Activated T-cell treated with anti-CD3 and anti-CD28 coated beads, Interleukin-2, amount 50 U/mL, for 4 hours (primary cell): ENCODE results near the gene RNASE13. TPM values are rescaled to one million over a fixed set of nuclear protein-coding genes. Genes with fewer than 3 reads are reported as not detected.
"Not testable (repeated sequence)": the region's sequence is repeated elsewhere in the genome, so short reads cannot be mapped to it uniquely, and the experiment has no call there.

ENCODE experiments used
- ATAC-seq, 2 donors: fragments of 200-7000 bp; cut with Tn5 transposase; one replicate each; pipeline ENCODE4 v1.10.0; 2021
- DNase-seq: peaks from one replicate; pipeline ENCODE4 v3.0.0-alpha.2; 2020
- H3K27me3 Mint-ChIP-seq: one replicate; pipeline ENCODE4 v1.8.0; 2021; ENCODE audit warnings: low read depth, mixed read lengths
- H3K36me3 Mint-ChIP-seq: one replicate; pipeline ENCODE4 v1.8.0; 2022; ENCODE audit warnings: mixed read lengths; ENCODE audit not compliant: insufficient read depth
- H3K4me1 Mint-ChIP-seq: one replicate; pipeline ENCODE4 v1.8.0; 2021; ENCODE audit warnings: low read depth, mixed read lengths
- H3K4me3 Mint-ChIP-seq: one replicate; pipeline ENCODE4 v1.8.0; 2021; ENCODE audit warnings: mild to moderate bottlenecking, moderate library complexity, mixed read lengths
- H3K9me3 Mint-ChIP-seq: one replicate; pipeline ENCODE4 v1.8.0; 2021; ENCODE audit warnings: mixed read lengths
- total RNA-seq, 3 donors: library from RNA; stranded (reverse); gene quantifications; one replicate each; pipeline ENCODE4 v1.2.1, GENCODE V29; 2021

The RNASE13 gene
- total RNA-seq, 3 donors from 2014 or later: not detected

- no peaks in the 10 kb centered on the region for H3K9me3 Mint-ChIP-seq
- peaks cover 5% of the 10 kb centered on the region for H3K27me3 Mint-ChIP-seq
- no peaks in the 10 kb centered on the region for H3K4me1 Mint-ChIP-seq
- no peak for ATAC-seq
- H3K36me3 Mint-ChIP-seq: no peaks in the 10 kb centered on the region
- DNase-seq: no peak
- no peak overlapping the region for H3K4me3 Mint-ChIP-seq
Observed at GRCh38 chr14:21055432-21056117, 21.0 kb upstream of the RNASE13 start.

DNA sequence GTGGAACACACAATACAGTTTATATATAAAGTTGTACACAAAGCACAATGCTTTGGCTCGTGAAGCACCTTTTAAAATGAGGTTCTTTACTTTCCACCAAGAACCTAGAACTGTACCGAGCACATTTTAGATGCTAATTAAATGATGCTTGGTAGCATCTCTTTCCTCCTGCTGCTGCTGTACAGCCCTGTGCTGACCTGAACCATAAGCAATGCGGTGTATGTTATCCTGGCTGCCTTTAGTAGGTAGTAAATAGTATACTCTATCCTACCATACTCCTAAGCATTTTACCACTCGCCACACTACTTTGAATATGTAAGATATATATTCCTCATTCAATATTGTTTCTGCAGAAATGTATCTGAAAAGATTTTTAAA lies 20.1 kb upstream of the RNASE13 start:
- DNase-seq (no peak), ATAC-seq (no peak)
- Mint-ChIP-seq H3K4me1 (no peaks in the 10 kb centered on the region), H3K27me3 (peaks cover 4% of the 10 kb centered on the region), H3K9me3 (no peaks in the 10 kb centered on the region), H3K4me3 (no peak overlapping the region), H3K36me3 (no peaks in the 10 kb centered on the region)

GRCh38 chr14:21054123-21054767 lies 19.6 kb upstream of the RNASE13 start:
- DNase-seq (no peak), ATAC-seq (peak in 1 of 2 donors; percentile 23)
- H3K9me3 Mint-ChIP-seq: no peaks in the 10 kb centered on the region
- H3K36me3 Mint-ChIP-seq: no peaks in the 10 kb centered on the region
- H3K27me3 Mint-ChIP-seq: peaks cover 4% of the 10 kb centered on the region
- no peak overlapping the region for H3K4me3 Mint-ChIP-seq
- H3K4me1 Mint-ChIP-seq: no peaks in the 10 kb centered on the region

DNA sequence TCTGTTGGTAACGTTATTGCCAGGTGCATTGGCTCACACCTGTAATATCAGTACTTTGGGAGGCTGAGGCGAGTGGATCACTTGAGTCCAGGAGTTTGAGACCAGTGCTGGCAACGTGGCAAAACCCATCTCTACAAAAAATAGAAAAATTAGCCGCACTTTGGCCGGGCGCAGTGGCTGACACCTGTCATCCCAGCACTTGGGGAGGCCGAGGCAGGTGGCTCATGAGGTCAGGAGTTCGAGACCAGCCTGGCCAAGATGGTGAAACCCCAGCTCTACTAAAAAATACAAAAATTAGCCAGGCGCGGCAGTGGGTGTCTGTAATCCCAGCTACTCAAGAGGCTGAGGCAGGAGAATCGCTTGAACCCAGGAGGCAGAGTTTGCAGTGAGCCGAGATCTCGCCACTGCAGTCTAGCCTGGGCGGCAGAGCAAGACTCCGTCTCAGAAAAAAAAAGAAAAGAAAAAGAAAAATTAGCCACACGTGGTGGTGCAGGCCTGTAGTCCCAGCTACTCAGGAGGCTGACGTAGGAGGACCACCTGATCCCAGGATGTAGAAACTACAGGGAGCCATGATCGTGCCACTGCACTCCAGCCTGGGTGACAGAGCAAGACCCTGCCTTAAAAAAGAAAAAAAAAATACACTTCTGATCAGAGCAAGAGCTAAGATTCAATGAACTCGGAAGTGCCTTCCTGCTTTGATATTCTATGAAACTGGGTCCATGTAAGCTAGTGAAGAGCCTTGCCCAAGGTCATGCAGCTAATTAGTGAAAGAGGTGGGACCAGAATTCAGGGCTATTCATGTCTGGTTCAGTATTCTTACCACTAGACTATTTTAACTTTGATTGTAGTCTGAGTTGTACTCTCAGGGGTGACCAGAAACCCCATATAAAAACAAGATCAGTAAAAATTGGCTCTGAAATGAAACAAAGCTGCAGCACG lies 18.8 kb upstream of the RNASE13 start:
- Mint-ChIP-seq H3K4me1 (no peaks in the 10 kb centered on the region), H3K36me3 (no peaks in the 10 kb centered on the region), H3K27me3 (peaks cover 7% of the 10 kb centered on the region), H3K4me3 (no peak overlapping the region), H3K9me3 (no peaks in the 10 kb centered on the region)
- DNase-seq: no peak
- ATAC-seq: no peak

DNA sequence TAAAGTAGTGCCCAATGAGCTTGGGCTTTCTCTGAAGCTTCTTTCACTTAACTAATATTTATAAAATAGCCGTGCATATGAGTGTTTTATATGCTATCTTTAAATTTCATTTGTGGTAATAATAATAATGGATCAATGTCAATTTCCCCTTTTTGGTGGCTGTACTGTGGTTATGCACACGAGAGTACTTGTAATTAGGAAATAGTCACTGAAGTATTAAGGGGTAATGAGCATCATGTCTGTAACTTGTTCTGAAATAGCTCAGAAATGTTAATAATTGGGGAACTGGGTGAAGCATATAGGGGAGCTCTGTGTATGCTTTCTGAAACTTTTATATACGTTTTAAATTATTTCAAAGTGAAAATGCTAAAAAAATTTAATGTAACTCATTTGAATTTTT lies 16.0 kb upstream of the RNASE13 start:
- Mint-ChIP-seq H3K27me3 (peaks cover 8% of the 10 kb centered on the region), H3K36me3 (no peaks in the 10 kb centered on the region), H3K9me3 (no peaks in the 10 kb centered on the region), H3K4me3 (no peak overlapping the region), H3K4me1 (no peaks in the 10 kb centered on the region)
- DNase-seq (no peak), ATAC-seq (no peak)

- Mint-ChIP-seq H3K4me3 (no peak overlapping the region), H3K4me1 (peaks cover 8% of the 10 kb centered on the region), H3K36me3 (no peaks in the 10 kb centered on the region), H3K9me3 (no peaks in the 10 kb centered on the region), H3K27me3 (peaks cover 10% of the 10 kb centered on the region)
- no peak for DNase-seq
- ATAC-seq: no peak
Observed at GRCh38 chr14:21049271-21049673, 14.7 kb upstream of the RNASE13 start.

DNA sequence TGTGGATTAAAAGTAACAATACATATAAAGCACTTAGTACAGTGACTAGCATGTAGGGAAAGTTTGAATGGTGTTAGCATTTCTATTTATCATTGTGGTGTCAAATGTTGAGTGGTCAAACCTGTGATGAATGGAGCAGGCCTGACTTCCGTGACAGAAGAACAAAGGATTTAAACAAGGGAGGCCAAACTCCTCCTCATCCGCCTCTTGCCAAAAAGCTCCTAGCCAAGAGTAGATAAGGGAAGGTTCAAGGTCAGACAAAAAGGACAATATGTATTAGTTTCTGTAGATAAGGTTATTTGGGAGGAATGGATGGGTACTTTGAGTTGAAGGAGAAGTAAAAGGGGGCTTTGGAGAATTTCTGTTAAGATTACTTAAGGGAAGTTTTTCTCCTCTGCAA lies 14.0 kb upstream of the RNASE13 start:
- no peaks in the 10 kb centered on the region for H3K36me3 Mint-ChIP-seq
- no peak for ATAC-seq
- H3K27me3 Mint-ChIP-seq: peaks cover 10% of the 10 kb centered on the region

DNA sequence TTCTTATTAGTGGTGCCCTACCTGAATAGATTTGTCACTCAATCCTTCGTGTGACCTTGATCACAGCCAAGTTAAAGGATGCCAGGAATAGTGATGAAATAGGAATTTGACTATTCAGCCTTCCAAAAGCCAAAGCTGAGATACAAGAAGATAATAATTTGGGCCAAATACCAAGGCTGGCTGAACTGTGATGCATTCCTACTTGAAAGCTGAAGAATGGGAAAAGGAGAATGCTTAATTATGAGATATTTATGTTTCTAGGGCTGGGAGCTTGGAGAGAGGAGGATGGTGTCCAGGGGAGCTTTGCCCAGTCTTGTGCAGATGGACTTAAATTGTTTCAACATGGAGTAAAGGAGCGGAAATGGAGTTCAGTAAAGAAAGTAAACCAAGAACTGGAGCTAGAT lies 12.8 kb upstream of the RNASE13 start:
- DNase-seq (no peak), ATAC-seq (no peak)
- peaks cover 12% of the 10 kb centered on the region for H3K4me1 Mint-ChIP-seq
- no peaks in the 10 kb centered on the region for H3K9me3 Mint-ChIP-seq
- no peak overlapping the region for H3K4me3 Mint-ChIP-seq
- peaks cover 13% of the 10 kb centered on the region for H3K27me3 Mint-ChIP-seq
- H3K36me3 Mint-ChIP-seq: no peaks in the 10 kb centered on the region

More for the DNA sequence above, 14.0 kb upstream of the RNASE13 start:
- Mint-ChIP-seq H3K4me3 (no peak overlapping the region), H3K9me3 (no peaks in the 10 kb centered on the region), H3K4me1 (peaks cover 10% of the 10 kb centered on the region)
- DNase-seq: no peak

DNA sequence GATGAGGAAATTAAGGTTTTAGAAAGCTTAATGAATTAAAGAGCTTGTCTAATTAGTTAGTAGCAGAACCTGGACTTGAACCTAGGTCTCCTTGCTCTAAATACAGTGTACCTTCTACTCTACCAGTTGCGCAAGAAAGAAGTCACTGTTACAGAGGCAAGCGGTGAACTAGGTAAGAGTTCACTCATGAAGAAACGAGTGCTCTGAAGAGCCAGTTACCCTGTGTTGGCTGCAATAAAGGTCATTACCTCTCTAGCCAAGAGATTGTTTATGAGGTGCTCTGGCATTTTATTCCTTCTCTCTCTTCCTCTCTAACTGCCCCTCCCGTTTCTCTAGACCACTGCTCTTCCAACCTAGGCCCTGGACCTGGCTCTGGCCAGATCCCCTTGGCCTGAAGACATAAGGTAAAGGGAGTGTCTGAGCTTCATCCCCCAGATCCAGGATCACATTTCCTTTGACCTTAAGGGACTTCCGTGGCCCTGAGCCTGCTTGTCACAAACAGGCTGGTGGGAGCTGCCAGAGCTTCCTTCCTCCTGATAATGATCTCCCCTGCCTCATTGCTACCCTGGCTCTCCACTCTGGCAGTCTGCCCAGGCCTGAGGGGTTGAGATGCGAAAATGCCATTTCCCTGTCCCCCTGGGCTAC lies 9.5 kb upstream of the RNASE13 start:
- H3K4me3 Mint-ChIP-seq: no peak overlapping the region
- no peak for DNase-seq
- peaks cover 9% of the 10 kb centered on the region for H3K27me3 Mint-ChIP-seq

DNA sequence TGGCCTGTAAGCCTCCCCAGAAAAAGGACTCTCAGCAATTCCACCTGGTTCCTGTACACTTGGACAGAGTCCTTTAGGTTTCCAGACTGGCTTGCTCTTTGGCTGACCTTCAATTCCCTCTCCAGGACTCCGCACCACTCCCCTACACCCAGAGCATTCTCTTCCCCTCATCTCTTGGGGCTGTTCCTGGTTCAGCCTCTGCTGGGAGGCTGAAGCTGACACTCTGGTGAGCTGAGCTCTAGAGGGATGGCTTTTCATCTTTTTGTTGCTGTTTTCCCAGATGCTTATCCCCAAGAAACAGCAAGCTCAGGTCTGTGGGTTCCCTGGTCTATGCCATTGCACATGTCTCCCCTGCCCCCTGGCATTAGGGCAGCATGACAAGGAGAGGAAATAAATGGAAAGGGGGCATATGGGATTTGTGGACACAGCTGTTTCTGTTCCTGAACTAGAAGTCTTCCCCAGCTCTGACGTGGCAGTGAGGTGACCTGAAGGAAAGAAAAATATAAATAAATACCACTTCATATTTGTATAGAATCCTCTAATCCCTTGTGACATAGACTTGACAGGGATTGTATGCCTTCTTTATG lies 8.9 kb upstream of the RNASE13 start:
- peaks cover 12% of the 10 kb centered on the region for H3K4me1 Mint-ChIP-seq
- H3K27me3 Mint-ChIP-seq: peaks cover 7% of the 10 kb centered on the region
- no peak for DNase-seq
- no peaks in the 10 kb centered on the region for H3K9me3 Mint-ChIP-seq
- no peak for ATAC-seq
- H3K4me3 Mint-ChIP-seq: no peak overlapping the region
- H3K36me3 Mint-ChIP-seq: no peaks in the 10 kb centered on the region

More for the DNA sequence above, 9.5 kb upstream of the RNASE13 start:
- Mint-ChIP-seq H3K9me3 (no peaks in the 10 kb centered on the region), H3K36me3 (no peaks in the 10 kb centered on the region), H3K4me1 (peaks cover 12% of the 10 kb centered on the region)
- no peak for ATAC-seq

DNA sequence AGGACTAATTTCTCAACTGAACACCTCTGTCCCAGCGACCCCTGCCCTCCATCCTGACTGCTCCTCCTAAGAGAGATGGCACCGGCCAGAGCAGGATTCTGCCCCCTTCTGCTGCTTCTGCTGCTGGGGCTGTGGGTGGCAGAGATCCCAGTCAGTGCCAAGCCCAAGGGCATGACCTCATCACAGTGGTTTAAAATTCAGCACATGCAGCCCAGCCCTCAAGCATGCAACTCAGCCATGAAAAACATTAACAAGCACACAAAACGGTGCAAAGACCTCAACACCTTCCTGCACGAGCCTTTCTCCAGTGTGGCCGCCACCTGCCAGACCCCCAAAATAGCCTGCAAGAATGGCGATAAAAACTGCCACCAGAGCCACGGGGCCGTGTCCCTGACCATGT lies 8.3 kb upstream of the RNASE13 start:
- ATAC-seq (no peak), DNase-seq (no peak)
- Mint-ChIP-seq H3K9me3 (no peaks in the 10 kb centered on the region), H3K27me3 (peaks cover 5% of the 10 kb centered on the region), H3K4me1 (peaks cover 12% of the 10 kb centered on the region), H3K36me3 (no peaks in the 10 kb centered on the region), H3K4me3 (no peak overlapping the region)

DNA sequence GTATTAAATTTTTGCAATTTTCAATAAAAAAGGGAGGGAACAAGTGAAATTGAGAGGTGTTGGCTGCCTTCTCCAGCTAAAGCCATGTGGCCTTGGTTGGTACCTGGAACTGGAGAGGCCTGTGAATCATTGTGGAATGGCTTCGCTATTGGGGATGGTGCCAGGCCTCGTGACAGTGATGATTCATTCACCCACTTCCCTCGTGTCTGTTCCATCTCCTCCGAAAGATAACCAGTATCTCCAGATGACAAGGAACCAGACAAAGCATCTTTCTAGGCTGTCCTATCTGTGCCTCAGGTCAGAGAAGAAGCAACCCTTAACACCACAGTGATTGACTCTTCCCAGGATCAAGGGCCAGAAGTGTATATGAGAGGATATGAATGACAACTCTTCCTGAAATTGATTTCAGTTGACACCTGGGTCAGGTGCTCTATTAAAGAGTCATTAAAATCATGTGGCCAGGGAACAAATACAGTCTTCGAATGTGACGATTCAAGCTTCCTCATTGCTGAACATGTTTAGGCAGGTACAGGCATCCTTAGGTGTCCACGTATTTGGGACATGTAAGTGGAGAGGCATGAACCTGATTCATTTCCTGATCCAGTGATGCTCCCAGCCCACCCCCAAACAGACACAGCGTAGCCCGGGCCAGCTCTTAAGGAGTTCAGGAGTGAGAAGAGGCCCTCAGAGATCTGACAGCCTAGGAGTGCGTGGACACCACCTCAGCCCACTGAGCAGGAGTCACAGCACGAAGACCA lies 7.2 kb upstream of the RNASE13 start, which contains the start of gene RNASE7:
Gene RNASE7, plus strand, starts transcription at position 687 of the 758 bp plus-strand sequence. CDS start 631 bp downstream, outside the sequence.
- ATAC-seq (no peak), DNase-seq (no peak)
- H3K4me3 Mint-ChIP-seq: no peak within 1 kb of the TSS
- no peaks in the 10 kb centered on the region for H3K36me3 Mint-ChIP-seq
- peaks cover 12% of the 10 kb centered on the region for H3K4me1 Mint-ChIP-seq
- H3K9me3 Mint-ChIP-seq: no peaks in the 10 kb centered on the region
- peaks cover 5% of the 10 kb centered on the region for H3K27me3 Mint-ChIP-seq

- peaks cover 12% of the 10 kb centered on the region for H3K4me1 Mint-ChIP-seq
- not testable (repeated sequence) for H3K27me3 Mint-ChIP-seq, DNase-seq, H3K4me3 Mint-ChIP-seq, H3K36me3 Mint-ChIP-seq, H3K9me3 Mint-ChIP-seq, ATAC-seq
Observed at GRCh38 chr14:21040941-21041340, 6.3 kb upstream of the RNASE13 start.
